ENCODE data around the gene BLOC1S4. TPM values are rescaled to one million over a fixed set of nuclear protein-coding genes. Genes with fewer than 3 reads are reported as not detected.

The BLOC1S4 gene
- total RNA-seq, 2 donors from 2014 or later: 18.8 to 26.5 TPM

DNA sequence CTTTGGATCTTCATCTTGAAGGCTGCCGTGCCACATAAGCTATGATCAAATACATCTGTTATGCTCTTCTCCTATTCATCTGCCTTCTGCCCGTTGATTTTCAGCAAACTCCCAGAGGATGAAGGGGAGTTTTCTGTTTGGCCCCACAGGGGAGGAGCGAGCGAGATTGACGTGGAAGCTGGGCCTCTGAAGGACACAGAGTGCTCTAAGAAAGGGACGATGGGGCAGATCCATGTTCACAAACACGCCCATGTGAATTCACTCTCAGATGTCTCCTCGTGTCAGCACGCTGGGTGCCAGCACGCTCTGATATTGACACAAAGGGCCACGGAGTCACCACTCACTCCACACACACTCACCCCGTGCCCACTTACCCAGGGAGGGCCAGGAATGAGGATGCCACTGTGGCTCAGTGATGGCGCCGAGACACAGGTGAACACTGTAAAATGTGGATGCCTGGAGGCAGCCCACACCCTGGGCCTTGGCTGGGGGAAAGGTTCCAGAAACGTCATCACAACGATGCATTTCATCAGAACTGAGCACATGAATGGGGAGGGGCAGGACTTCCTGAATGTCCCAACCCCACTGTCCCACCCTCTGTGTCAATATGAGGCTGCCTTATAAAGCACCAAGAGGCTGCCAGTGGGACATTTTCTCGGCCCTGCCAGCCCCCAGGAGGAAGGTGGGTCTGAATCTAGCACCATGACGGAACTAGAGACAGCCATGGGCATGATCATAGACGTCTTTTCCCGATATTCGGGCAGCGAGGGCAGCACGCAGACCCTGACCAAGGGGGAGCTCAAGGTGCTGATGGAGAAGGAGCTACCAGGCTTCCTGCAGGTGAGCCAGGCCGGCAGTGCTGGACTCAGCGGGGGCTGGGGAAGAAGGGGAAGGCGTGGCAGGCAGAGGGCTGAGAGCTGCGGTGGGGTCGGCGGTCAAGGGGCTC is 22.5 kb upstream of the BLOC1S4 start, which contains the start of gene S100P:
Gene S100P (plus strand): TSS at position 648 of the 946 bp plus-strand sequence. CDS start 55 bp downstream, at position 703.
- H3K4me1 Mint-ChIP-seq: peaks cover 8% of the 10 kb centered on the region
- H3K4me3 Mint-ChIP-seq: no peak within 1 kb of the TSS
- H3K27me3 Mint-ChIP-seq (ENCODE audit: insufficient read depth): no peaks in the 10 kb centered on the region
- peaks cover 6% of the 10 kb centered on the region for H3K9me3 Mint-ChIP-seq
- Histone ChIP-seq H3K9ac (ENCODE audit: extremely low read depth, low read length, poor library complexity, severe bottlenecking) (no peak within 1 kb of the TSS), H3K27ac (ENCODE audit: low read depth, low read length) (no peak within 1 kb of the TSS), H3K4me1 (ENCODE audit: control insufficient read depth, insufficient read depth, low read length) (no peaks in the 10 kb centered on the region), H3K4me3 (ENCODE audit: low read length) (no peak within 1 kb of the TSS), H3K27me3 (ENCODE audit: control insufficient read depth, insufficient read depth, low read length, poor library complexity, severe bottlenecking) (no peaks in the 10 kb centered on the region), H3K36me3 (ENCODE audit: control insufficient read depth, insufficient read depth, low read length) (no peaks in the 10 kb centered on the region), H3K9me3 (ENCODE audit: control insufficient read depth, low read length) (no peaks in the 10 kb centered on the region)
- H3K36me3 Mint-ChIP-seq (ENCODE audit: low read depth): peaks cover 3% of the 10 kb centered on the region
- H3K27ac Mint-ChIP-seq: no peak within 1 kb of the TSS
- WGBS, 2 experiments (ENCODE audit: insufficient coverage in 1 of 2, insufficient read length in 1 of 2): 88 to 91% methylated on average over 21 to 29 of the region's 29 CpGs
- TF ChIP-seq, protein P1, sequence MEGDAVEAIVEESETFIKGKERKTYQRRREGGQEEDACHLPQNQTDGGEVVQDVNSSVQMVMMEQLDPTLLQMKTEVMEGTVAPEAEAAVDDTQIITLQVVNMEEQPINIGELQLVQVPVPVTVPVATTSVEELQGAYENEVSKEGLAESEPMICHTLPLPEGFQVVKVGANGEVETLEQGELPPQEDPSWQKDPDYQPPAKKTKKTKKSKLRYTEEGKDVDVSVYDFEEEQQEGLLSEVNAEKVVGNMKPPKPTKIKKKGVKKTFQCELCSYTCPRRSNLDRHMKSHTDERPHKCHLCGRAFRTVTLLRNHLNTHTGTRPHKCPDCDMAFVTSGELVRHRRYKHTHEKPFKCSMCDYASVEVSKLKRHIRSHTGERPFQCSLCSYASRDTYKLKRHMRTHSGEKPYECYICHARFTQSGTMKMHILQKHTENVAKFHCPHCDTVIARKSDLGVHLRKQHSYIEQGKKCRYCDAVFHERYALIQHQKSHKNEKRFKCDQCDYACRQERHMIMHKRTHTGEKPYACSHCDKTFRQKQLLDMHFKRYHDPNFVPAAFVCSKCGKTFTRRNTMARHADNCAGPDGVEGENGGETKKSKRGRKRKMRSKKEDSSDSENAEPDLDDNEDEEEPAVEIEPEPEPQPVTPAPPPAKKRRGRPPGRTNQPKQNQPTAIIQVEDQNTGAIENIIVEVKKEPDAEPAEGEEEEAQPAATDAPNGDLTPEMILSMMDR (conservative IDR thresholded peaks at IDR 0.05): no peak
- DNase-seq: no peak

DNA sequence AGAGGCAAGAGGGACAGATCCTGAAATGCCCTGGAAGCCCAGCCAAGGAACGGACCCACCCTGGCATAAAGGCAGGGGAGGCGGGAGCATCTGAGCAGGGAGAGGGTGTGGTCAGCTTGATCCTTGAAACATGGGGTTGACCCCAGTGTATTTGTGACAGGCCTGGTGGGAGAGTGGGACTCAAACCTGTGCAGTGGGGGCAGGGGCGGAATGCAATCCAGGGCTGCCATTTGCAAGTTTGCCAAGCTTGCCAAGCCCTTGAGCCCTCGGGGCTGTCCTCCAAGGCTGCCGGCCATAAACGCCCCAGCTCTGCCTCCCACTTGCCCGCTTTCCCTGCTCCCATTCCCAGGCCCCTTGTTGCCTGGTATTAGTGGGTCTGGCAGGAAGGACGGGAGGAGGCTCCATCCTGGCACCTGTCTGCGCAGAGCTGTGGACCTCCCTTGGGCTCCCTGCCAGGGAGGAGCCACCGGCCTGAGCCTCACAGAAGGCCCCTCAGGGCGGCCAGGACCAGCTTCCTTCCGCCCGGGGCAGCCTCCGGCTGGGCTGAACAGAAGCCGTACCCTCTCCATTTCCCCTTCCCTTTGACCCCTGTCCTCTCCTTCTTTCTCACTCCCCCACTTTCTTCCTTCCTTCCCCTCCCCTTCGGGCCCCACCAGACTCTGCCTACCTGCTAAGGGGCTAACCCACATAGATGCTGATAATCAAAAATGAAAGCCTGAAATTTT is 21.6 kb upstream of the BLOC1S4 start:
- no peak for DNase-seq
- Histone ChIP-seq H3K27ac (ENCODE audit: low read depth, low read length) (no peak overlapping the region), H3K4me3 (ENCODE audit: low read length) (no peak overlapping the region), H3K9me3 (ENCODE audit: control insufficient read depth, low read length) (no peaks in the 10 kb centered on the region), H3K4me1 (ENCODE audit: control insufficient read depth, insufficient read depth, low read length) (no peaks in the 10 kb centered on the region), H3K36me3 (ENCODE audit: control insufficient read depth, insufficient read depth, low read length) (peaks cover 3% of the 10 kb centered on the region), H3K9ac (ENCODE audit: extremely low read depth, low read length, poor library complexity, severe bottlenecking) (no peak overlapping the region), H3K27me3 (ENCODE audit: control insufficient read depth, insufficient read depth, low read length, poor library complexity, severe bottlenecking) (no peaks in the 10 kb centered on the region)
- WGBS, 2 experiments (ENCODE audit: insufficient coverage in 1 of 2, insufficient read length in 1 of 2): 89 to 90% methylated on average over 6 to 16 of the region's 16 CpGs
- H3K27me3 Mint-ChIP-seq (ENCODE audit: insufficient read depth): no peaks in the 10 kb centered on the region
- H3K9me3 Mint-ChIP-seq: no peaks in the 10 kb centered on the region
- H3K27ac Mint-ChIP-seq: no peak overlapping the region
- H3K4me1 Mint-ChIP-seq: peaks cover 2% of the 10 kb centered on the region
- TF ChIP-seq, protein P1 (conservative IDR thresholded peaks at IDR 0.05): no peak
- H3K4me3 Mint-ChIP-seq: no peak overlapping the region
- peaks cover 3% of the 10 kb centered on the region for H3K36me3 Mint-ChIP-seq (ENCODE audit: low read depth)

DNA sequence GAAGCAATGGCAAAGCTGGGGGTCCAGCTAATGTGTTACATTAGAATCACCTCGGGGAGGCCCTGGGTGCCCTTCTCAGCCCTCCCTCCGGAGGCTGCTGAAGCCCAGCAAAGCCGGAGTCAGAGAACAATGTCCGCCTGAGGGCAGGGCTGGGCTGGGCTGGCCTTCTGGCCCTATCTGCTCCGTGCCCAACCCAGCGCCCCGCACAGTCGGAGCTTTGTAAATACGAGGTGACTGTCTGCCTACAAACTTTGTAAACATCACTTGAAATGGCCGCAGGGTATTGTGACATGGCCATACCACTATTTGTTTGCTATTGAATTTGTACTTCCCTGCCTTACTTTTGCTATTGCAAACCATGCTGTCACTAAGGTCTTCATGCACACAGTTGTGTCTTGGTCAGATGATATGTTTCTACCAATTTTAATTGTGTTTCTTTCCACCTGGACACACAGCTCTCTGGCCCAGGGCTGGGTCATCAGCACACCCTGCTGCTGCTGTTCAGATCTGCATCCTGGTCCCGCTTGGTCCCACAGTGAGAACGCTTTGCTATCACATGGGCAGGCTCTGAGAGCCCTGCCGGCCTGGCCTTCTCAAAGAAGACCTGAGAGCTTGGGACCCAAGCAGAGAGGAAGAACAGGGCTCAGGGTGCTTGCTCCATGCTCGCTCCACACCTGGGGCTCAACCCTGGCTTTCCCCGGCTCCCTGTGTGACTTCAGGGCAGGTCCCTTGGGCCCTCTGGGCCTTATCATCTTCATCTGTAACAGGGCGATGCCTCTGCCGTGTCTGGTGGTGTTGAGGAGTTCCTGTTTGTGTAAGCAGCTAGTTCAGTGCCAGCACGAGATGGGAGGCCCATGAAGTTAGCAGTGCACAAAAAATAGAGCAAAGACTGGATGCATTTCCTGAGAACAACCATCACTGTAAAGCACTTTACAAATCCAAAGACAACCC is 20.0 kb upstream of the BLOC1S4 start:
- H3K27me3 ChIP-seq (ENCODE audit: control insufficient read depth, insufficient read depth, low read length, poor library complexity, severe bottlenecking): no peaks in the 10 kb centered on the region
- H3K4me1 ChIP-seq (ENCODE audit: control insufficient read depth, insufficient read depth, low read length): no peaks in the 10 kb centered on the region
- H3K27ac ChIP-seq (ENCODE audit: low read depth, low read length): no peak overlapping the region
- peaks cover 17% of the 10 kb centered on the region for H3K36me3 Mint-ChIP-seq (ENCODE audit: low read depth)
- WGBS, 2 experiments (ENCODE audit: insufficient coverage in 1 of 2, insufficient read length in 1 of 2): 90 to 95% methylated on average over 14 to 18 of the region's 18 CpGs
- H3K4me3 Mint-ChIP-seq: no peak overlapping the region
- TF ChIP-seq, protein P1 (conservative IDR thresholded peaks at IDR 0.05): no peak
- H3K9ac ChIP-seq (ENCODE audit: extremely low read depth, low read length, poor library complexity, severe bottlenecking): no peak overlapping the region
- H3K9me3 ChIP-seq (ENCODE audit: control insufficient read depth, low read length): no peaks in the 10 kb centered on the region
- no peak overlapping the region for H3K4me3 ChIP-seq (ENCODE audit: low read length)
- H3K9me3 Mint-ChIP-seq: no peaks in the 10 kb centered on the region
- H3K27ac Mint-ChIP-seq: no peak overlapping the region
- H3K36me3 ChIP-seq (ENCODE audit: control insufficient read depth, insufficient read depth, low read length): peaks cover 18% of the 10 kb centered on the region
- no peaks in the 10 kb centered on the region for H3K27me3 Mint-ChIP-seq (ENCODE audit: insufficient read depth)
- H3K4me1 Mint-ChIP-seq: no peaks in the 10 kb centered on the region
- DNase-seq: peak; percentile 44

All from endodermal cell (in vitro differentiated cells).